Occipital lobe (tissue), 2 donors: Measurements from ENCODE around the gene APOL2. TPM values are rescaled to one million over a fixed set of nuclear protein-coding genes. Genes with fewer than 3 reads are reported as not detected.
"Not testable (repeated sequence)": the region's sequence is repeated elsewhere in the genome, so short reads cannot be mapped to it uniquely, and the experiment has no call there.

ENCODE experiments used
- DNase-seq: peaks from one replicate; lab custom pipeline; 2025; lab: John Stamatoyannopoulos, UW
- total RNA-seq: library from RNA; depleted of rRNA; stranded (reverse); fragments of >200 nt; gene quantifications from one replicate; pipeline ENCODE4 v1.2.3, GENCODE V29; 2014

The APOL2 gene
- total RNA-seq, 1 donor from 2014 or later: 7.0 TPM

DNA sequence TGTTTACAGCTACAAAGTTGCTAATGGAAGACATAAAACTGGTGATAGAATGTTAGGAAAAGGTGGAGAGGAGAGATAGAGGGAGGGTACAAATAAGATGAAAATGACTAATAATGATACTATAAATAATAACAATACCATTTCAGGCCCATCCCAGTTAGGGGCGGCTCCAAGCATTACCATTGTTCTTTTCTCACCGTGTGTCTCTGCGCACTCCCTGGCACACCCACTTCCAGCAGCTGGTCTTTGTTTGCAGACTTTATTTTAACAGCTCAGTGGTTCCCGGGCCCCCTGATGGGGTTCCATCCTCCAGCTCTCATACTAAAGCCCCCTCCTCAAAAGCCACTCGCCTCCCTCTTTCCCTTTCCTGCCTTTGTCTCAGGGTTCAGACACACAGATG lies 38.3 kb downstream of the APOL2 start:
- DNase-seq: not testable (repeated sequence)

DNA sequence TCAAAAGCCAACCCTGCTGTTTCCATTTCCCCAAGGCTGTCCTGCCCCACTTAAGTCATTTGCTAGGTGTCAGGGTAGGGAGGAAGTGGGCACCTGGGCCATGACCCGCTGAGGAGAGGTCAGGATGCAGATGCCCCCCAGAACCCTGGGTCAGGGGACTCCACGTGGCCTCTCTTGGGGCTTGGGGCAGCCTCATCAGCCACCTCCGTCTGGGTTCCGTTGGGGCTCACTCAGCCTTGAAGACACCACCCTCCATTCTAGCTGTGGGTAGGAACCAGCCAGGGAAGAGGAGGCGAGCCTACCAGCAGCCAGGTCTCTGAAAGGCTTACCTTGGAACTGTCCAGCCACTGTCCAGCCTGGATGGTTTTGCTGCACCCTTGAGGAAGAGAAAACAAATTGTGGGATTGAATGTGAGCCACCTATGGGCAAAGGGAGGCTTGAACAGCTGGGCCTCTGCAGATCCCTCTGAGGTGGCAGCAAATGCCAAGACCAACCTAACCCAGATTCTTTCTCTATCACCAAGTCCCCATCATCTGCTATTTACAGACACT lies 40.3 kb downstream of the APOL2 start:
- no peak for DNase-seq

DNA sequence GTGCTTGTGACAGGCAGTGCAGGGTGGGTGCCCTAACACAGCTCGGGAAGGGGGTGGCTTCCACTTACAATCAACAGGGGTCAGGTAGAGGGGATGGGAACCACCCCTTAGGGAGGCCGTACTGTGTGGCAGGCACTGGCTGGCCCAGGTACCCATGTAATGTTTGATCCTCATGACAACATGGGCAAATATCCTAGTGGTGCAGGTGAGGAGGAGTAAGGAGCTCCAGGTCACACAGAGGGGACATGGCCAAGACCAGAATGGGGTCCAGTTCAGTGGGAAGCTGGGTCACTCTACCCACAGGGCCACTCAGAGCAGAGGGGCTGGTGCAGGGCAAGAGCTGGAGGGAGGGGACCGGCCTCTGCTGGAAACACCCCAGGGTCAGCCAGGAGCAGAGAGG lies 40.8 kb downstream of the APOL2 start:
- no peak for DNase-seq

DNA sequence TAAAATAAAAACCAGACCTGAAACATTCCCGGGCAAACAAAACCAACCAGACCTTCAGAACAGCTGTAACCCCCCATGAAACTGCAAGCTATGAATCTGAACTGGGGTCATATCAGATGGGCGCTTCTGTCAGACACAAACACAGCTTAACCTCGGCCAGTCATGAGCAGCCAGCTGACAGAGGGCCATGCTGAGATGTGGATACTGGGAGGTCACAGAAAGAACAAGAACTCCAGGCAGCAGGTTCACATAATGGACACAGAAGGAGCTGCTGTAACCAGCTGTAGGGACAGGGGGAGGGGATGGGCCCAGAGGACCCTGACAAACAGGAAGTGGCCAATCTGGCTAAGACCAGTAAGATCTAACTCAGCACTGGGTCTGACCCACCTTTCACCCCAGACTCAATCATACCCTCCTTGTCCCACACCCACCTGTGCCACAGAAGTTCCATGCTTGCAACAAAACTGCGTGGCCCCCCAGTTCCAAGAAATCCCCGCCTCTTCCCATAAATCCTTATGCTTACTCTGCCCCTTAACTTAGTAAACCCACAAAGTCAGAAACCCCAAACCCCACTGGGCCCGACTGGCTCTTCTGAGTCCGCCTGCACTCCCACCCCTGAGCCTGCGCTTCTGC lies 41.7 kb downstream of the APOL2 start:
- DNase-seq: no peak

DNA sequence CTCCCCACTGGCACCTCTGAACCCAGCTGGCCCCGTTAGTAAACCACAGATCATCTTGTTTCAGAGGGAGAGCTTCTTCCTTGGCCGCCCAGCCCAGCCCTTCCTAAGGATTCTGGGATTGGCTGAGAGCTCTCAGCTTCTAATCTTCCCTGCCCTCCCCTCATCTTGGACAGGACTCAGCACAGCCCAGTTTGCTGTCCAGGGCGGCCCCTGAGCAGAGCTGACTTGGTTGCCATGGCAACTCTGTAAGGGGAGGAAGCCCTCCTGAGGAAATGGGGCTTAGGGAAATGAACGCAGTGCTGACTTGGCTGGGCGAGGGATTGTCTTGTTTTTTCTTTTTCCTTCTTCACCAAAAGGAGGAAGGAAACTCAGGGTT lies 42.3 kb downstream of the APOL2 start:
- no peak for DNase-seq

DNA sequence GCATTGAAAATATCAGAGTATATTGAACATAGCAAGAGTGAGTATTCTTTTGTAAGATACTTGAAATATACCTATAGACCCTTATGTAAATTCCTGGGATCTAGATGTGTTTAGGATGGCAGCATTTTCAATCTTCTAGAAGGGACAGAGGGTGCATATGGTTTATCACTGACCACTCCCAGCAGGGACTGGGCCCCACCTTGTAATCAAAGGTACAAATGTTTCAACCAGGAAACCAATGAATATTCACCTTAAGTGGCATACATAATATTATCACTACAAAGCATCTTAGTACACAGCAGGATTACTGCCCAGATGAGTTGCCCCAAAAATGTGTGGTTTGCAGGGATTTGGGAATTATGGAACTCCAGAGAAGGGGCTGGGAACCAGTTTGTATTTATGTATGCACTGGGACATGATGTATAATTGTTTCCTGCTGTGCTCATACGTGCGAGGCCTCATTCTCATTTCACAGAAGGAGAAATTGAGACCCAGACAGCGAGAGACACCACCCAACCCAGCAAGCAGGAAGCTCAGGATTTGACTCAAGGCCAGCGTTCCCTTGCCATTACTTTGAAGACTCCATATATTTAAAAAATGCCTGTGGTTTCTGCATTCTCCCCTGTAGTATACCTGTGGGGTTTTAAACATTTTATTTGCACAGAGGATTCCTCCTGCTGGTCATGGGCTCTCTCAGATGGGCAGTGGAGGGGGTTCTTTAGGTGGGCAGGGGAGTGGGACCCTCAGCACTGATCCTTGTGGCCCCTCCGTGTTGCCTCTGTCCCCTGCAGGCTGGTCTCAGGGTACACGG lies 42.9 kb downstream of the APOL2 start:
- no peak for DNase-seq

DNA sequence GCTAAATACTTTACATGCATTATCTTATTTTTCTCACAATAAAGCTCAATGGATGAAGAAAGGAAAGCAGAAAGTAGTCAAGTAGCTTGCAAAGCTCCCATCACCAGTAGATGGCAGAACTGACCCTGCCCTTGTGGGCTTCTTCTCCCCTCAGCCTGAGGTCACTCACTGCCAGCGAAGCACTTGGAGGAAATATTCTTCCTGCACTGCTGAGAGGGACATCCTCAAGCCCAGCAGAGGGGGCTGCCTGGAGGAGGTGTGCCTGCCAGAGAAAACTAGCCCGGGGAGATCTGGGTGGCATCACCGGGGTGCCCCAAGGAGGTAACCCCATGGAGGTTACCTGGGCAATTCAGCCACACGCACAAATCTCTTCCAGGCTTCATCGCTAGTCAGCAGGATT lies 44.4 kb downstream of the APOL2 start:
- DNase-seq: no peak

DNA sequence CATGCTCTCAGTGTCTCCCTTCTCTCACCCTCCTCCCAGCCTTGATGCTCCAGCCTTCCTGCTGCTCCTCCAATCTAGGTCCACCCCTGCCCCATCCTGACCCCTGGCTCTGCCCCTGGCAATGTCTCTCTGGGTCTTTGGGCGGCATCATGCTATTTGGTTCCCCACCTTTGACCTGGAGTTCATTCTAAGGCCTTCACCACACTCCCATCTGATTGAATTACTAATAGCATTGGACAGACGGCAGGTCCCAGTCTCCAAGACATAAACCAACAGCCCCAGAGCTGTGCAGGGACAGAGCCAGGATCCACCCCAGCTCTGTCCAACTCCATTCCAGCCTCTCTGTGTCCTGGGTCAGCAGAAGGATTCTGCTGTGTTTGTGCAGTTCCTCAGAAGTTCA lies 44.9 kb downstream of the APOL2 start:
- DNase-seq: no peak

DNA sequence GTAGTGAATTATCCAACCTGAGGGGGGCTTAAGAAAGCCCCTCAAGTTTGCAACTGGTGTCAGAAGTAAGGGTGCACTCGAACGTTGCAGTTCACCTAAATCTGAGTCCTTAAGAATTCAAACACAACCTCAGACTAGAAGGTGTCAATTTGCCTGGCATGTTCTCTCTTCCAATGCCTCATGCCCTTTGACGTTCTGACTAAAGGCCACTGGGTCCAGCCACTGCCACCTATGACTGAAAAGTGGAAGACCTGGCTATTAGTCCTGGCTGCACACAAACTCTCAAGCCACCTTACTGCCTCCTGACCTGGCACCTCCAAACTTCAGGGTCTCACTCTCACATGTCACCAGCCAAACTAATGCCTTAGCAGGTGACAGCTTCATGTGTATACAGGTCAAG lies 45.8 kb downstream of the APOL2 start:
- no peak for DNase-seq

DNA sequence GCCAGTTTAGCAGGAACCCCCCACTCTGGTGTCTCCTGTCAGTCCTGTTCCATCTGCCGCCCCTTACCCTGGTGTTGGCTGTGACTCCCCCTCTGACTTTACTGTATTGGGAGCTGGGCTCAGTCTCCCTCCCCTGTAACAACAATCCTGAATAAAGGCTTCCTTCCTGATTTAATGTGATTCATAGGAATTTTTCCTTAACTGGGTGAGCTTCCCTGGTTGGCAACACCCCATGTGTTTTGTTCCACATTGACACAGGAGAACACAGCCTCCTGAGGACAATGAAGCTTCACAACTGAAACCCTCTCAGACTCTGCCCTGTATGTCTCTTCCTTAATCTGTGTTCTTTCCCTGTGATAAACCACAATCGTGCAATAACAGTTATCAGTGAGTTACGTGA lies 46.2 kb downstream of the APOL2 start:
- no peak for DNase-seq

DNA sequence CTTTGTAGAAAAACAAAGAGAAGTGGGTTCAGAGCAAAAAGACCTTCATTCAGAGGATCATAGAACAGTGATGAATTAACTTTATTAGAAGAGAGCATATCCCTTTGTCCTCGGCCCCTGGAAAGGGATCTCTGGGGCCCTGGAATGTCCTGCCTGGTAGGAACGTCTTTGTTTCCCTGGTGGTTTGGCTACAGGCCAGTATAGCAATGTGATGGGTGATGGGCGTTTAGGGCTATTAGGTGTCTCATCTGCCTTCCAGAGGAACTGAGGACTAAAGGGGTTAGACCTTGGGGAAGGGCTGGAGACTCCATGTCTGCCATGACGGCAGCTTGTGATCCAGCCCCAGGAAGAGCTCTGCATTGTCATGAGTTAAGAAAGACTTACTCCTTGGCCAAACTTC lies 46.8 kb downstream of the APOL2 start:
- DNase-seq: no peak

DNA sequence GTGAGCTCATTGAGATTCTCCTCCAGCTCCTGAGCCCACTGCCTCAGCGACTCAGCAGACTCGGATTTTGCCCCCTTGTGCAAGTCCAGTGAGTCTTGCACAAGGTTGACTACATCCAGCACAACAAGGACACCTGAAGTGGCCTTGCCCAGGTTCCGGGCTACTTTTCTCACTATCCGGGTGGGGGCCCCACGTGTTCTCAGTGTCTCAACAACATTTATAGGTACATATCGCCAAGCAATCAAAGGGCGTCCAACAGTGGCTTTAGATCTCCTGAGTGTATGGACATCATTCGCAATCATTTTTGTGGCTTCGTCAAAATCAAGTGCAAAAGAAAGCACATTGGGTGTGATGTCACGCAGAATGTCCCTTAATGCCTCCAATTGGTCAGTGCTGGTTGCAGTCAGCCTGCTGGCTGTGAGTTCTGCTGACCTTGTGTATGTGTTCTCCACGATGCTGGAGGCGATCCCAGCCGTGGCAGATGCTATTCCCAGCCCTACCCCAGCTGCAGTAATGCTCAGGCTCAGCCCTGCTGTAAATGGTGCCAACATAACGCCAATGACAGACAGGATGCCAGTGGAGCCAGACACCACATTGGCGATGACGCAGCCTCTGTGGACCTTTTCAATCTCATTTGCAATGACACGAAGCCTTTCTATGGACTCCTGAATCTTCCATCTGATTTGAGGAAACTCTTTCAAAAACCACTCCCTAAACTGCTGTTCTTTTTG lies 48.1 kb downstream of the APOL2 start:
- peak; percentile 81 for DNase-seq

DNA sequence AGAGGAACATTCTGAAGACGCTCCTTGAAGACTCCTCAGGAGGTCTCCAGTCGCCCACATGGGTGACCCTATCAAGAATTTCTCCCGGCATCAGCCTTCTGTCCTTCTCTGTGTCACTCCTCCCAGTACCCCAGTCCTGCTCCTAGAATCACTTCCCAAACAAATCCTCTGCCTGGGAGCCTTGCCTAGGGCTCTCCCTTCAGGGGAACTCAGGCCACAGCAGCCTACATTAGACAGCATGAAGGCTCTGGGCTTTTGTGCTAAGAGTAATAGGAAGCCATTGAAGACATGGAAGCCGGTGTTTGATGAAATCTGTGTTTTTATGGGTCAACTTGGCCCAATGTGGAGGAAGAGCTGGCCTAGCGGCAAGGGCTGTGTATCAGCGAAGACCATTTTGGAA lies 51.5 kb downstream of the APOL2 start:
- DNase-seq: not testable (repeated sequence)

DNA sequence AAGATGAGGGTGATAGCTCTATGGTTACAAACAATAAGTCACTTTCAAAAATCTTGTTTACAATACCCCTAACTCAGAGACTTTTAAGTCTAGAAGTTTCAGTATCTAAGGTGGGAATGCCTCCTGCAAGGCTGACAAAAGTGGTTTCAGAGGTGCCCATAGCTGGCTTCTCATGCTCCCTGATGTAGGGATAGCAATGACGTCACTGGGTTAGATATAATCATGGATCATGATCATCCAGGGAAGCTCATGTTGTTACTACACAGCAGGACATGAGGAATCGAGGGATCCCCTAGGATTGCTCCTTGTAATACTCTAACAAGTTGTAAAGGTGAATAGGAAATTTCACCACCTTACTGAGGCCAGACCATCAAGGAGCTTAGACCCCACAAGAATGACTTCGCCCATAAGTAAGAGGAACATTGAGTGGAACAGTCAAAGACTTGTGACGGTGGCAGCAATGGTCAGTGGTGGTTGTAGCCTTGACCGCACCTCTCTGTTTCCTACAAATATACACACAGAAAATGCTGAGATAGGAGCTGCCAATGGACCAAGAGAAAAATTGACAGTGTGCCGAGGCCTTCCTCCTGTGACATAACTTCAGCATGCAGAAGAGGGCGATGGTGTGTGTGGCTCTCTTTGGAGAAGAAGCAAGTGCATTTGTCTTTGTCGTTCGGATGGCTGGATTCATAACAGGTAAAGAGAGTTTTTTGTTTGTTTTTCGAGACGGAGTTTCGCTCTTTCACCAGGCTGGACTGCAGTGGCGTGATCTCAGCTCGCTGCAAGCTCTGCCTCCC lies 53.3 kb downstream of the APOL2 start:
- DNase-seq: no peak

DNA sequence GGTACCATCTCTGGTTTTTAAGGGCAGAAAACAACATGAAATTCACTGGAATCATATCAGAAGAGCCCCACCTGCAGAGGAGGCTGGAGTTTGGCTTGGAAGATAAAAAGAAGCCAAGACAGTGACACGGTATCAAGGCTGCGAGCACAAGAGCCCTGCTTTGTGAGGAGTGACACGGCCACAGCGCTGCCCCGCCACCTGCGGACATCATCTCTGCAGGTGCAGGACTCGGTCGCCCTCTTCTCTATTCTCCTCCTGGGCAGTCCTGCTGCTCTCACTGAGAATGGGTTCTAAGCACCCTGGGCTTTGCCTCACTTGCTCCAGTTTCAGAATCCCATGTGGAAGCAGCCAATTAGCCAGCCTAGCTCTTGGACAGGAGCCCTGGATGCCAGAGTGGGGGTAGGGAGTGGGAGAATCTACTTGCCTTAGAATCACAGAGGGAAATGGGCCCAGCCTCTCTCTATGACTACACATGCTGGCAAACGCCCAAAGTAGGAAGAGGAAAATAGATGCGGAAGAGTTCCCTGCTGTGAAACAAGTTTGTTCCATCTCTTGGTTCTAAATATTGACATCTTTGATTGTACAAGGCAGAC lies 54.8 kb downstream of the APOL2 start:
- peak; percentile 53 for DNase-seq

DNA sequence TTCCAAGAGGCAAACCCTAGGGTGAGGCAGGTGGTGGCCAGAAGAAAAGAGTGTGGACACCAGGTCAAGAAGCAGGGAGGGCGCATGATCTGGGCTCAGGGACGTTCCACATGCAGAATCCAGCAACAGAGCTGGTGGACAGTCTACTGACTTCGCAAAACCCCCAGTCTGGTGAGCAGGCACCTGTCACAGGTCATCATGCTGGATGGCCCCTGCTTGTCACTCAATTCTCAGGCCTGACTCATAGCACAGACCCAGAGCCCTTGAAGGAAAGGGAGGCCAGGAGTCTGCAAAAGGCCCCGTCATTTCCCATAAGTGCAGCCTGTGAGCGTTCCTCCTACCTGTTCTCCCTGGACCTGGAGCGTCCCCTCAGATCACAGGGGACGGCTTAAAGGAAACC lies 55.9 kb downstream of the APOL2 start:
- no peak for DNase-seq

DNA sequence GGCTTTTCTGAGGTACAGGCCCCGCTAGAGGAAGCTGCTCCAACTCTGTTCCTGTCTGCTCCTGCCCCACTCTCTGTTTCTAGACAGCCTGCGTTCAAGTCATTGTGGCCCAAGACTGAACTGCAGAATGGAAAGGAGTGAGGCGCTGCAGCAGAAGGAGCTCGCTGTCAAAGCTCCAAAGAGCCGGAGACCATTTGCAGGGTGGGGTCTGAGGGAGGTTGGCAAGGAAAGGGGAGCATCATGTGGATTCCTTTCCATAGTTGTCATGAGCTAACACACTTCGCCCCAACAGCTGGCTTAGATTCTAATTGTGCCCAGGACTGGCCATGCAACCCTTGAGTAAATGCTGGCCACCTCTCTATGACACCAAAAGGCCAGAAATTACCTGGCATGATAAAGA lies 56.5 kb downstream of the APOL2 start:
- DNase-seq: no peak

DNA sequence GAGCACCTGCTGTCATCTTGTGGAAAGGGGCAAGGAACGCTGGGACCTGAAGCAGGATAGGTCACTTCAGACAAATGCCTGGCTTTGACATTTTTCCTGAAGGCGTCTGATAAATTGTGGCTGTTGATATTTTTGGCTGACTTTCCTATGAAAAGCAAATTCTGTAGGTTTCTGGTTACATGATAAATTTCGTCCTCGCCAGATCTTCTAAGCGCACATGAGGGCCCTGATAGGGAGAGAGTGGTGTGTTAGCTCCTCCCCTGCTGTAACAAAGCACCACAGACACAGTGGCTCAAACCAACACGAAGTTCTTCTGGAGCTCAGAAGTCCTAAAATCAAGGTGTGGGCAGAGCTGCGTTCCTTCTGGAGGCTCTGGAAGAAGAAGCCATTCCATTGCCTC lies 57.3 kb downstream of the APOL2 start:
- no peak for DNase-seq

DNA sequence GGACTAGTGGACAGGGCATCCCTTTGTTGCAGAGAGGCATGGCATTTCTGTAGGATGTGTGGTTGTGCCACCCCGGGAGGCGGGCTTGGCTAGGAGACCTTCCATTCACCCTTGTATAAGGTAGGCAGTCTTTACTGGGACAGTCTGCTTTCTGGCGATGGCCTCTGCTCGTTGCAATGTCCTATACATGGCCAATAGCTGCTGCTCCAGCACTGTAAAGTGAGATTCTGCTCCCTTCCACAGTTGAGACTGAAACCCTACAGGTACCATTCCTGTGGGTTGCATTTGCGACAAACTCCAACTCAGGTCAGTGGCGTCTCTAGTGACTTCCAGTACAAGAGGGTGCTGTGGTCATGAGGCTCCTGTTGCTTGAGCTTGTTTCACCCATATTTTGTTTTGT lies 58.4 kb downstream of the APOL2 start:
- DNase-seq: no peak

DNA sequence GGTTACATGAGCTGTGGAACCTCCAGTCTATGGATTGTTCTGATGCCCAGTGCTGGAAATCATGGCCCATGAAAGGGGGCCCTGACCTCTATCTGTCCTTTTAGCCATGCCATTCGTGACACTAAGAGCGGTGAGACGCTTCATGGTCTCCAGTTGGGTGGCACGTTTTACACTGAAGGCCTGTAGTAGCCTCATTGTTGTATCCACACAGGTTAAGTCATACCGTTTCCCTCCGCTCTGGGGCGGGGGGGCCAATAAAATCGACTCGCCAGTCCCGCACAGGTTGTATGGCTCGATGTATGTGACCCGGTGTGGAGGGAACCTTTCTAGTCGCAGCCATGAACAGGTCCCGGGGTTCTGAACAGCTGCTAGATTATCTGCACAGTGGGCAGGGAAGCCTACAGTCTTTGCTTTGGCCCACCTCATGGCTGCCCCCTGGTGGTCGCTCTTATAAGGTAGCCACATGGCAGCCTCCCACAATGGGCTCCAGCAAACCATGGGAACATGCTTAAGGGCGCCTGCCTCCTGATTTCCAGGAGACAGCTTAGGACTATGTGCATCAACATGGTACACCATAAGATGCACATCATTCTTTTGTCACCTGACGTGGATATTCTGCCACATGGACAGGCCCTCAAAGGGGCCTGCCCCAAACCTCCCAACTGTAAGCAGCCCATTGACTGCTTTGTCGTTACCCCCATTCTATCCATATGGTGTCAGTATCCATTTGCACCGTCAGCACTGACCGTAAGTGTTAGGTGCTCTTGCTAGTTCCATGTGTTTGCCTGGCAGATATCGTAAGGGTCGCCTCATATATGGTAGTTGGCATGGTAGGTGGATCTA lies 59.1 kb downstream of the APOL2 start:
- DNase-seq: peak; percentile 19
